ENCODE data around the gene TBC1D4.
A peak's percentile ranks its signal among the peaks of the same experiment; 100 is the strongest.

The TBC1D4 gene

DNA sequence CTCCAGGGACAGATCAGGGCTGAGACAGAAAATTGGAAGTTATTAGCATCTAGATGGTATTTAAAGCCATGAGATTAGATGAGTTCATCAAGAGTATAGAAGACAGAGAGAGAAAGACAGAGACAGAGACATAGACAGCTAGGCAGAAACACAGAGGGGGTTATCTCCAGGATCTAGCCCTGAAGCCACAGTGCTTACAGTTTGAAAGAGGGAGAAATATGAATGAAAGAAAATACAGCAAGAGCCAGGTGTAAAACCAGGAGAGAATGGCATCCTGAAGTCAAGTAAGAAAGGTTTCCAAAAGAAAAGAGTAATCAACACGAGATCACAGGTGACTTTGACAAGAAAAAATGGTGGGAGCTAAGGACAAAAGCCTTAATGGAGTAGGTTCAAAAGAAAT lies 111.2 kb downstream of the TBC1D4 start:
- H4K8ac ChIP-seq (ENCODE audit: low read depth, low read length) = no peak overlapping the region

DNA sequence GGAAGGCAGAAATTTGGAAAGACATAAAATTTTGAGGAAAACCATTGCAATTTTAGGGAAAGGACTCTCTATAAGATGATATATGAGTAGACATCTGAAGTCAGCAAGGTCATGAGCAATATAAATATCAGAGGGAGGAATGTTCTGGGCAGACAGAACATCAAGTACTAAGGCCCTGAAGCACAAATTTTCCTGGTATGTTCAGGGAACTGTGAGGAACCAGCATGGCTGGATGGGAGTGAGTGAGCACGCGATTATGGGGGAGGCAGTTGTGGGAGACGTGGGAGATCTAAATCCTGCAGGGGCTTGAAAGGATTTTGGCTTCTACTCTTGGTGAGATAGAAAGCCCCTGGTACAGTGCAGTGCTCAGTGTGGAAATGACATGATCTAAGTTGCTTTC lies 112.0 kb downstream of the TBC1D4 start:
- DNase-seq = peak; percentile 10 to 41
- H3K18ac ChIP-seq (ENCODE audit: low read length) = no peak overlapping the region
- H4K12ac ChIP-seq (ENCODE audit: low read depth, low read length) = no peak overlapping the region
- H3K27ac ChIP-seq (ENCODE audit: low read depth, low read length) = no peak overlapping the region
- no peak overlapping the region for H3K4ac ChIP-seq (ENCODE audit: low read depth, low read length)
- no peak overlapping the region for H4K91ac ChIP-seq (ENCODE audit: low read depth, low read length)
- no peak overlapping the region for H2BK12ac ChIP-seq (ENCODE audit: low read length)
- no peaks in the 10 kb centered on the region for H3K4me1 ChIP-seq (ENCODE audit: control insufficient read depth in 1 of 2, insufficient read depth in 2 of 2, low read length in 2 of 2)
- H4K8ac ChIP-seq (ENCODE audit: low read depth, low read length) = no peak overlapping the region
- no peak overlapping the region for H2AFZ ChIP-seq (ENCODE audit: insufficient read depth, low read length, poor library complexity)
- no peak overlapping the region for H3K23ac ChIP-seq (ENCODE audit: low read length)
- no peak overlapping the region for H2BK5ac ChIP-seq (ENCODE audit: low read depth, low read length, poor library complexity)
- H3K36me3 ChIP-seq (ENCODE audit: control insufficient read depth in 1 of 2, insufficient read depth in 2 of 2, low read length in 2 of 2) = no peaks in the 10 kb centered on the region
- H3K79me2 ChIP-seq (ENCODE audit: control insufficient read depth, insufficient read depth, low read length, poor library complexity) = no peaks in the 10 kb centered on the region
- H3K14ac ChIP-seq (ENCODE audit: low read length) = no peak overlapping the region
- no peak overlapping the region for H3K9ac ChIP-seq (ENCODE audit: low read length)
- H3K27me3 ChIP-seq (ENCODE audit: insufficient read depth, low read length) = no peaks in the 10 kb centered on the region
- no peak overlapping the region for H2AK5ac ChIP-seq (ENCODE audit: low read length)
- H2BK120ac ChIP-seq (ENCODE audit: insufficient read depth, low read length, poor library complexity) = no peak overlapping the region
- H3K4me3 ChIP-seq (ENCODE audit: low read depth, low read length) = no peak overlapping the region
- no peak overlapping the region for H3K4me2 ChIP-seq (ENCODE audit: low read length)
- no peaks in the 10 kb centered on the region for H3K79me1 ChIP-seq (ENCODE audit: low read length)
- H3K9me3 ChIP-seq (ENCODE audit: insufficient read depth, low read depth, low read length) = no peaks in the 10 kb centered on the region
- no CpG with 5 or more reads among the region's 3 CpGs for WGBS (ENCODE audit: extremely low coverage, insufficient coverage, insufficient read length)

More for the DNA sequence above, 111.2 kb downstream of the TBC1D4 start:
- Histone ChIP-seq H3K4me2 (ENCODE audit: low read length) (no peak overlapping the region), H3K18ac (ENCODE audit: low read length) (no peak overlapping the region), H2AK5ac (ENCODE audit: low read length) (no peak overlapping the region), H3K27ac (ENCODE audit: low read depth, low read length) (no peak overlapping the region), H2BK5ac (ENCODE audit: low read depth, low read length, poor library complexity) (no peak overlapping the region), H4K12ac (ENCODE audit: low read depth, low read length) (no peak overlapping the region), H4K91ac (ENCODE audit: low read depth, low read length) (no peak overlapping the region), H2AFZ (ENCODE audit: insufficient read depth, low read length, poor library complexity) (no peak overlapping the region), H3K4me1 (ENCODE audit: control insufficient read depth in 1 of 2, insufficient read depth in 2 of 2, low read length in 2 of 2) (no peaks in the 10 kb centered on the region), H2BK12ac (ENCODE audit: low read length) (no peak overlapping the region), H2BK120ac (ENCODE audit: insufficient read depth, low read length, poor library complexity) (no peak overlapping the region), H3K27me3 (ENCODE audit: insufficient read depth, low read length) (no peaks in the 10 kb centered on the region), H3K4me3 (ENCODE audit: low read depth, low read length) (no peak overlapping the region), H3K4ac (ENCODE audit: low read depth, low read length) (no peak overlapping the region), H3K36me3 (ENCODE audit: control insufficient read depth in 1 of 2, insufficient read depth in 2 of 2, low read length in 2 of 2) (no peaks in the 10 kb centered on the region), H3K9me3 (ENCODE audit: insufficient read depth, low read depth, low read length) (no peaks in the 10 kb centered on the region), H3K14ac (ENCODE audit: low read length) (no peak overlapping the region), H3K9ac (ENCODE audit: low read length) (no peak overlapping the region), H3K79me1 (ENCODE audit: low read length) (no peaks in the 10 kb centered on the region), H3K79me2 (ENCODE audit: control insufficient read depth, insufficient read depth, low read length, poor library complexity) (no peaks in the 10 kb centered on the region), H3K23ac (ENCODE audit: low read length) (no peak overlapping the region)
- DNase-seq = peak in 1 of 2 donors; percentile 14
- no CpG with 5 or more reads among the region's 1 CpG for WGBS (ENCODE audit: extremely low coverage, insufficient coverage, insufficient read length)

DNA sequence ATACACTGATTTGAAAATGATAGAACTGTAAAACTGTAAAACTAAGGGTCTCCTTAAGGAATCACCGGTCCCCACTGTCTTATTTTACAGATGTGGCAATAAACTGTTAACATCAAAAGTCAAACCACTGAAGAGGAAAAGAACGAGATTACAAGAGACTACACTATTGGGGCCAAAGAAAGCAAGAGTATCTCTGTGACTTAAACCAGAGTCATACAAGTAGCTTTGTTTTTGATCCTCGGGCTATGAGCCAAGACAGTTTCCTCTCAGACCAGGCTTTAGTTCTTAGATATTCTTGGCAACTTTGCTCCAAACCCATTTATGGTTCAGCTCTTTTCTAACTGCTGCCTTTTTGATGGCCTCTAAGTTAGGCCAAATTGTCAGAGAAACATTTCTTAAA lies 113.8 kb downstream of the TBC1D4 start:
- no peaks in the 10 kb centered on the region for H3K27me3 ChIP-seq (ENCODE audit: insufficient read depth, low read length)
- no peak overlapping the region for H3K4ac ChIP-seq (ENCODE audit: low read depth, low read length)
- H2BK120ac ChIP-seq (ENCODE audit: insufficient read depth, low read length, poor library complexity) = no peak overlapping the region
- H3K79me2 ChIP-seq (ENCODE audit: control insufficient read depth, insufficient read depth, low read length, poor library complexity) = no peaks in the 10 kb centered on the region
- no peak overlapping the region for H3K27ac ChIP-seq (ENCODE audit: low read depth, low read length)
- no peak overlapping the region for H4K12ac ChIP-seq (ENCODE audit: low read depth, low read length)
- H3K4me1 ChIP-seq (ENCODE audit: control insufficient read depth in 1 of 2, insufficient read depth in 2 of 2, low read length in 2 of 2) = no peaks in the 10 kb centered on the region
- H2BK12ac ChIP-seq (ENCODE audit: low read length) = no peak overlapping the region
- no peaks in the 10 kb centered on the region for H3K9me3 ChIP-seq (ENCODE audit: insufficient read depth, low read depth, low read length)
- no peaks in the 10 kb centered on the region for H3K79me1 ChIP-seq (ENCODE audit: low read length)
- no peak overlapping the region for H2BK5ac ChIP-seq (ENCODE audit: low read depth, low read length, poor library complexity)
- no peak overlapping the region for H3K4me2 ChIP-seq (ENCODE audit: low read length)
- H3K9ac ChIP-seq (ENCODE audit: low read length) = no peak overlapping the region
- no peak overlapping the region for H4K8ac ChIP-seq (ENCODE audit: low read depth, low read length)
- no peak overlapping the region for H3K14ac ChIP-seq (ENCODE audit: low read length)
- no peak overlapping the region for H3K4me3 ChIP-seq (ENCODE audit: low read depth, low read length)
- WGBS (ENCODE audit: extremely low coverage, insufficient coverage, insufficient read length) = no CpG with 5 or more reads among the region's 3 CpGs
- H4K91ac ChIP-seq (ENCODE audit: low read depth, low read length) = no peak overlapping the region
- H2AK5ac ChIP-seq (ENCODE audit: low read length) = no peak overlapping the region
- H3K36me3 ChIP-seq (ENCODE audit: control insufficient read depth in 1 of 2, insufficient read depth in 2 of 2, low read length in 2 of 2) = no peaks in the 10 kb centered on the region
- no peak for DNase-seq
- H3K23ac ChIP-seq (ENCODE audit: low read length) = no peak overlapping the region
- no peak overlapping the region for H2AFZ ChIP-seq (ENCODE audit: insufficient read depth, low read length, poor library complexity)
- no peak overlapping the region for H3K18ac ChIP-seq (ENCODE audit: low read length)

DNA sequence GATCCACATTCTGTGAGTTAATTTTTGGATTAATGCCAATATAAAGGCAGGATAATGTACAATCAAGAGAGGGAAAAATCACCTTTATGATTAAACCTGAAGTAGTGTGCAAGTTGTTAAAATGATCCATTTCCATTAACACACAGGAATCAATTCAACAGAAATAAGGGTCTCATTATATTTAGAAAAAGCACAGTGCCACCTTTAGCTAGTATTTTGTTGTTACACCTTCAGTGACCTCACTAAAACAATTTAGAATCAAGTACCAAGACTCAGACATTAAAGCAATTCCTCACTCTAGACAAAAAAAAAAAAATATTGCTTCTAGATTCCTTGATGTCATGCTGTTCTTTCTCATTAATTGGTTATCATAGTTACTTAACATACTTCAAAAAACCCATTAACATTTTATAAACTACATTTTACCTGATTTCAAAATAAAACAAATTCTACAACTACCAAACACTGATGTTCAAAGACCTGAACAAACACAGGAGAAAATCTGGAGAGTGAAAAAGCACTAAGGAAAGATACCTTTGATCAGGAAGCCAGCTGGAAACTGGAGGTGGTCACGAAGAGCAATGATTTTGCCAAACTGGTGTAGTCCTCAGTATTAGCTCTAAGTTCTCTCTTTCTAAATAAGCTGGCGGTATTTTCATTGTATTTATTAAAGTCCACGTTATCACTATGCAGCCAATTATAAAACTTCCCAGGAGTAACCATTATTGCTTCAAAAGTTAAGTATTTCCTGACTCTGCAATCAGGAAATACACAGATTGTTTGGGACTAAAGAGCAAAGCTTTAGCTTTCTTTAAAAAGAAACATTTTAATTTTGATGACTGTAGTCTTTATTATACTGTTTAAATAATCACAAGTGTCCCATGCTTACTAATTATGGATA lies 115.3 kb downstream of the TBC1D4 start:
- H4K91ac ChIP-seq (ENCODE audit: low read depth, low read length) = no peak overlapping the region
- H3K79me1 ChIP-seq (ENCODE audit: low read length) = no peaks in the 10 kb centered on the region
- H4K12ac ChIP-seq (ENCODE audit: low read depth, low read length) = no peak overlapping the region
- H2AFZ ChIP-seq (ENCODE audit: insufficient read depth, low read length, poor library complexity) = no peak overlapping the region
- H3K4ac ChIP-seq (ENCODE audit: low read depth, low read length) = no peak overlapping the region
- no CpG with 5 or more reads among the region's 3 CpGs for WGBS (ENCODE audit: extremely low coverage, insufficient coverage, insufficient read length)
- H3K27me3 ChIP-seq (ENCODE audit: insufficient read depth, low read length) = no peaks in the 10 kb centered on the region
- no peaks in the 10 kb centered on the region for H3K9me3 ChIP-seq (ENCODE audit: insufficient read depth, low read depth, low read length)
- no peak overlapping the region for H2BK12ac ChIP-seq (ENCODE audit: low read length)
- no peak overlapping the region for H3K9ac ChIP-seq (ENCODE audit: low read length)
- H3K18ac ChIP-seq (ENCODE audit: low read length) = no peak overlapping the region
- no peak overlapping the region for H2BK120ac ChIP-seq (ENCODE audit: insufficient read depth, low read length, poor library complexity)
- H4K8ac ChIP-seq (ENCODE audit: low read depth, low read length) = no peak overlapping the region
- no peaks in the 10 kb centered on the region for H3K4me1 ChIP-seq (ENCODE audit: control insufficient read depth in 1 of 2, insufficient read depth in 2 of 2, low read length in 2 of 2)
- H3K23ac ChIP-seq (ENCODE audit: low read length) = no peak overlapping the region
- no peak overlapping the region for H3K4me3 ChIP-seq (ENCODE audit: low read depth, low read length)
- H2AK5ac ChIP-seq (ENCODE audit: low read length) = no peak overlapping the region
- no peaks in the 10 kb centered on the region for H3K79me2 ChIP-seq (ENCODE audit: control insufficient read depth, insufficient read depth, low read length, poor library complexity)
- no peaks in the 10 kb centered on the region for H3K36me3 ChIP-seq (ENCODE audit: control insufficient read depth in 1 of 2, insufficient read depth in 2 of 2, low read length in 2 of 2)
- no peak overlapping the region for H3K27ac ChIP-seq (ENCODE audit: low read depth, low read length)
- no peak overlapping the region for H3K14ac ChIP-seq (ENCODE audit: low read length)
- H3K4me2 ChIP-seq (ENCODE audit: low read length) = no peak overlapping the region
- DNase-seq = no peak
- no peak overlapping the region for H2BK5ac ChIP-seq (ENCODE audit: low read depth, low read length, poor library complexity)
